Stomach (tissue), 4 donors: Measurements from ENCODE around the gene SYCE3.

Experiments
- EP300 ChIP-seq: sonication (generic); formaldehyde crosslinking; IDR thresholded peaks from one replicate; pipeline ENCODE4 v1.6.1; 2017; ENCODE audit warnings: antibody characterized with exemption
- POLR2A ChIP-seq, 4 donors: fragments of 450-650 bp; IDR thresholded peaks; one replicate each; pipeline ENCODE4 v1.6.1; 2016; ENCODE audit warnings: antibody characterized with exemption in 4 of 4, control low read depth in 2 of 4, mild to moderate bottlenecking in 1 of 4, moderate library complexity in 1 of 4
- POLR2AphosphoS5 ChIP-seq, 3 donors: sonication (generic); formaldehyde crosslinking; IDR thresholded peaks; one replicate each; pipeline ENCODE4 v1.6.1; 2016; ENCODE audit warnings: antibody characterized with exemption in 3 of 3
- TF ChIP-seq, protein P1 (sequence below), 7 experiments: fragments of 450-650 bp in 4 of 7; fragments of 200-600 bp in 3 of 7; sonication (generic) in 3 of 7; IDR thresholded peaks; one replicate each; pipeline ENCODE4 v1.5.1; 2016 to 2019; ENCODE audit warnings: antibody characterized with exemption in 7 of 7, control low read depth in 2 of 7, mild to moderate bottlenecking in 1 of 7

DNA sequence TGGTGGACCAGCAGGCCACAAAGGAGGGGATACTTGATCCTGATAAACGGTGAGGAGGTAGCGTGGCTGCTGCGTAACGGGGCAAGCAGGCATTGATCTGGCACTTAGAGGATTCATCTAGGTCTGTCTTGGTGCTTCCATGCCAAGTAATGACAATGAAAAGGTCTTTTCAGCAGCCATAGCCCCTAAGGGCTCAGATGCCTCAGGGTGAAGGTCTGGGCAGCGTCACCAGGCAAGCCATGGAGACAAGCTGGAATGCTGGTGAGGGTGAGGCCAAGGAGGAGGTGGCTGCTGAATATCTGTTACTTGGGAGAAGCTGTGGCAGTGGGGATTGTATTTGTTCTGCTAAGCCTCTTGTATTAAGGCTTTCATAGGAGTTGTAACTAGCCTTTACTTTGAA, 24.7 kb upstream of the SYCE3 start:
- TF ChIP-seq, protein P1, sequence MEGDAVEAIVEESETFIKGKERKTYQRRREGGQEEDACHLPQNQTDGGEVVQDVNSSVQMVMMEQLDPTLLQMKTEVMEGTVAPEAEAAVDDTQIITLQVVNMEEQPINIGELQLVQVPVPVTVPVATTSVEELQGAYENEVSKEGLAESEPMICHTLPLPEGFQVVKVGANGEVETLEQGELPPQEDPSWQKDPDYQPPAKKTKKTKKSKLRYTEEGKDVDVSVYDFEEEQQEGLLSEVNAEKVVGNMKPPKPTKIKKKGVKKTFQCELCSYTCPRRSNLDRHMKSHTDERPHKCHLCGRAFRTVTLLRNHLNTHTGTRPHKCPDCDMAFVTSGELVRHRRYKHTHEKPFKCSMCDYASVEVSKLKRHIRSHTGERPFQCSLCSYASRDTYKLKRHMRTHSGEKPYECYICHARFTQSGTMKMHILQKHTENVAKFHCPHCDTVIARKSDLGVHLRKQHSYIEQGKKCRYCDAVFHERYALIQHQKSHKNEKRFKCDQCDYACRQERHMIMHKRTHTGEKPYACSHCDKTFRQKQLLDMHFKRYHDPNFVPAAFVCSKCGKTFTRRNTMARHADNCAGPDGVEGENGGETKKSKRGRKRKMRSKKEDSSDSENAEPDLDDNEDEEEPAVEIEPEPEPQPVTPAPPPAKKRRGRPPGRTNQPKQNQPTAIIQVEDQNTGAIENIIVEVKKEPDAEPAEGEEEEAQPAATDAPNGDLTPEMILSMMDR (IDR thresholded peaks at IDR 0.05) = no peak
- TF ChIP-seq POLR2A (IDR thresholded peaks at IDR 0.05) (no peak), POLR2AphosphoS5 (IDR thresholded peaks at IDR 0.05) (no peak), EP300 (no peak)
